ENCODE data around the gene RRP9. TPM values are rescaled to one million over a fixed set of nuclear protein-coding genes. Genes with fewer than 3 reads are reported as not detected.
"Not testable (repeated sequence)": the region's sequence is repeated elsewhere in the genome, so short reads cannot be mapped to it uniquely, and the experiment has no call there.

Gene RRP9
- total and polyA plus RNA-seq, 2 donors (not counting 3 experiments of a cell fraction or from before 2014, with no cell fraction given): 26.0 to 30.1 TPM

GRCh38 chr3:51990501-51990971, 48.8 kb upstream of the RRP9 start:
- H3K9me1 ChIP-seq (replicated peaks; ENCODE audit: control insufficient read depth, extremely low read depth, insufficient read depth, low read length); intact Hi-C loops (cut with micrococcal nuclease); POLR2A ChIA-PET; H3K9ac ChIP-seq (replicated peaks; ENCODE audit: extremely low read depth, insufficient read depth, low read length); H3K4me3 ChIP-seq (replicated peaks in 1 of 3; ENCODE audit: insufficient read depth in 1 of 3, low read depth in 1 of 3, low read length in 3 of 3); H4K20me1 ChIP-seq (replicated peaks; ENCODE audit: control insufficient read depth, extremely low read depth, insufficient read depth, low read length); H3K4me2 ChIP-seq (ENCODE audit: insufficient read depth, low read length); DNase-seq (ENCODE audit: low read depth, low spot score); BruUV-seq (replicated peaks); H2AFZ ChIP-seq (ENCODE audit: low read depth, low read length); H3K9me3 ChIP-seq (replicated peaks; ENCODE audit: control insufficient read depth, insufficient read depth, low read length); H3K27me3 ChIP-seq (ENCODE audit: control insufficient read depth in 2 of 2, insufficient read depth in 2 of 2, low read length in 2 of 2); FAIRE-seq; H3K27ac ChIP-seq (ENCODE audit: insufficient read depth, low read depth, low read length): not testable (repeated sequence)
- Histone ChIP-seq H3K36me3 (ENCODE audit: control insufficient read depth in 2 of 2, extremely low read depth in 1 of 2, insufficient read depth in 2 of 2, low read length in 2 of 2) (peaks cover 16 to 20% of the 10 kb centered on the region in 2 experiments), H3K79me2 (ENCODE audit: control insufficient read depth, insufficient read depth, low read length) (peaks cover 28% of the 10 kb centered on the region), H3K4me1 (ENCODE audit: control insufficient read depth, extremely low read depth, insufficient read depth, low read length) (peaks cover 14% of the 10 kb centered on the region)
- CTCF ChIA-PET: interaction anchor here (0.9 to 1.4 kb wide), 2 partner anchors 8 to 16 kb away, joined by 3 read pairs; no protein-coding TSS in a partner anchor
- dilution Hi-C loops (cut with MboI; ENCODE audit: extremely low pct_ligation_motif_present, low sequenced_read_pairs): loop anchor here (10.0 kb wide), 1 partner anchor 154 kb away; no protein-coding TSS in a partner anchor

- Histone ChIP-seq H3K9me3 (replicated peaks; ENCODE audit: control insufficient read depth, insufficient read depth, low read length) (no peaks in the 10 kb centered on the region), H3K79me2 (ENCODE audit: control insufficient read depth, insufficient read depth, low read length) (peaks cover 11% of the 10 kb centered on the region), H3K4me3 (replicated peaks in 1 of 3; ENCODE audit: insufficient read depth in 1 of 3, low read depth in 1 of 3, low read length in 3 of 3) (no peak overlapping the region), H4K20me1 (replicated peaks; ENCODE audit: control insufficient read depth, extremely low read depth, insufficient read depth, low read length) (no peaks in the 10 kb centered on the region), H3K4me2 (ENCODE audit: insufficient read depth, low read length) (no peak overlapping the region), H3K4me1 (ENCODE audit: control insufficient read depth, extremely low read depth, insufficient read depth, low read length) (peaks cover 4% of the 10 kb centered on the region), H2AFZ (ENCODE audit: low read depth, low read length) (no peak overlapping the region), H3K9ac (replicated peaks; ENCODE audit: extremely low read depth, insufficient read depth, low read length) (no peak overlapping the region), H3K9me1 (replicated peaks; ENCODE audit: control insufficient read depth, extremely low read depth, insufficient read depth, low read length) (no peaks in the 10 kb centered on the region), H3K36me3 (ENCODE audit: control insufficient read depth in 2 of 2, extremely low read depth in 1 of 2, insufficient read depth in 2 of 2, low read length in 2 of 2) (peaks cover 6 to 10% of the 10 kb centered on the region in 2 experiments), H3K27me3 (ENCODE audit: control insufficient read depth in 2 of 2, insufficient read depth in 2 of 2, low read length in 2 of 2) (no peaks in the 10 kb centered on the region), H3K27ac (ENCODE audit: insufficient read depth, low read depth, low read length) (no peak overlapping the region)
- FAIRE-seq: no peak
- no peak for DNase-seq (ENCODE audit: low read depth, low spot score)
- intact Hi-C loops (cut with micrococcal nuclease) (no loop called here), dilution Hi-C loops (cut with MboI; ENCODE audit: extremely low pct_ligation_motif_present, low sequenced_read_pairs) (no loop called here)
- POLR2A ChIA-PET: no interaction called here
- CTCF ChIA-PET: no interaction called here
- BruUV-seq (replicated peaks): no TSS peak
- TF ChIP-seq CTCF (IDR thresholded peaks at IDR 0.05; ENCODE audit: extremely low read depth in 1 of 2, insufficient read depth in 1 of 2, low read depth in 1 of 2, low read length in 2 of 2): no peak
- no peak for TF ChIP-seq POLR2AphosphoS5 (IDR thresholded peaks at IDR 0.05; ENCODE audit: insufficient read depth, low read depth, low read length)
- no peak for TF ChIP-seq MAX (IDR thresholded peaks at IDR 0.05; ENCODE audit: insufficient read depth, insufficient read length)
- TF ChIP-seq POLR2A (IDR thresholded peaks at IDR 0.05; ENCODE audit: low read depth, low read length): no peak
- TF ChIP-seq EZH2 (IDR thresholded peaks at IDR 0.05; ENCODE audit: borderline replicate concordance, low read depth, low read length, severe bottlenecking): no peak
- TF ChIP-seq FOS (IDR thresholded peaks at IDR 0.05; ENCODE audit: borderline replicate concordance, insufficient read depth, low read length): no peak
- TF ChIP-seq MYC (IDR thresholded peaks at IDR 0.05; ENCODE audit: low read depth, low read length): no peak
- no peak for TF ChIP-seq JUN (IDR thresholded peaks at IDR 0.05; ENCODE audit: borderline replicate concordance, insufficient read depth, insufficient read length, low read depth)
- TF ChIP-seq GATA2 (IDR thresholded peaks at IDR 0.05; ENCODE audit: insufficient read depth, insufficient read length, low read depth, low read length): no peak
Observed at GRCh38 chr3:51988286-51989146, 46.8 kb upstream of the RRP9 start.

Data from endothelial cell of umbilical vein (primary cell).